Breast epithelium (tissue), 4 donors: ENCODE measurements around the gene KCMF1. TPM values are rescaled to one million over a fixed set of nuclear protein-coding genes. Genes with fewer than 3 reads are reported as not detected.
A peak's percentile ranks its signal among the peaks of the same experiment; 100 is the strongest.

Source experiments
- DNase-seq, 2 donors: peaks; one replicate each; pipeline ENCODE4 v3.0.0-alpha.2; 2019; ENCODE audit warnings: low spot score in 2 of 2
- H3K27ac ChIP-seq, 2 donors: fragments of 200-600 bp; sonication (generic) in 1 of 2; one replicate each; pipeline ENCODE4 v1.5.1; 2016 to 2019; ENCODE audit warnings: mild to moderate bottlenecking in 1 of 2
- H3K27me3 ChIP-seq, 2 donors: fragments of 200-600 bp; sonication (generic) in 1 of 2; one replicate each; pipeline versions ENCODE4 v1.5.1 to v1.6.0; 2017 to 2019; ENCODE audit warnings: control low read depth in 1 of 2, mild to moderate bottlenecking in 1 of 2
- H3K36me3 ChIP-seq: fragments of 200-600 bp; one replicate; pipeline ENCODE4 v1.5.1; 2019
- H3K4me1 ChIP-seq, 2 donors: fragments of 200-600 bp; sonication (generic); one replicate each; pipeline ENCODE4 v1.5.1; 2016 to 2019; ENCODE audit warnings: control low read depth in 1 of 2
- H3K4me3 ChIP-seq, 3 donors: fragments of 200-600 bp; sonication (generic); 1 replicate in 2 of 3; 2 replicates in 1 of 3; pipeline ENCODE4 v1.5.1; 2016 to 2019; ENCODE audit warnings: mild to moderate bottlenecking in 3 of 3, moderate library complexity in 2 of 3
- H3K9me3 ChIP-seq, 2 donors: fragments of 200-600 bp; sonication (generic) in 1 of 2; one replicate each; pipeline ENCODE4 v1.5.1; 2016 to 2019; ENCODE audit warnings: control low read depth in 1 of 2
- CTCF ChIP-seq, 3 donors: fragments of 450-650 bp; IDR thresholded peaks; one replicate each; pipeline ENCODE4 v1.5.1; 2016 to 2017; ENCODE audit warnings: antibody characterized with exemption in 3 of 3, mild to moderate bottlenecking in 3 of 3, moderate library complexity in 3 of 3
- POLR2A ChIP-seq: fragments of 450-650 bp; IDR thresholded peaks from one replicate; pipeline ENCODE4 v1.6.1; 2016; ENCODE audit warnings: antibody characterized with exemption, mild to moderate bottlenecking, moderate library complexity
- POLR2AphosphoS5 ChIP-seq, 3 donors: sonication (generic); formaldehyde crosslinking; IDR thresholded peaks; one replicate each; pipeline ENCODE4 v1.6.1; 2017; ENCODE audit warnings: antibody characterized with exemption in 3 of 3
- intact Hi-C: fragments of 100-400 bp; cut with DNase I; formaldehyde crosslinking; loops from one replicate; pipeline ENCODE4 v1.15.1; 2023; ENCODE audit warnings: low total_unique reads
- total RNA-seq, 3 donors: library from RNA; depleted of rRNA; stranded (reverse); fragments of >200 nt; gene quantifications; one replicate each; pipeline ENCODE4 v1.1.0, GENCODE V29; 2016

Gene KCMF1
- total RNA-seq, 3 donors from 2014 or later, result 35.7 to 68.6 (median 49.3) TPM

GRCh38 chr2:84970210-84970867 lies 622 bp upstream of the KCMF1 start:
- H3K27me3 ChIP-seq, result no peaks in the 10 kb centered on the region
- H3K4me3 ChIP-seq, result peak overlapping the region; percentile 74 to 98 (median 91)
- DNase-seq, result peak; percentile 52 to 53
- peaks cover 0 to 4% of the 10 kb centered on the region in 2 donors for H3K4me1 ChIP-seq
- intact Hi-C loops, result no loop called here
- H3K27ac ChIP-seq, result peak overlapping the region; percentile 97 to 100
- no peaks in the 10 kb centered on the region for H3K36me3 ChIP-seq
- no peaks in the 10 kb centered on the region for H3K9me3 ChIP-seq
- TF ChIP-seq POLR2AphosphoS5 (IDR thresholded peaks at IDR 0.05), result peak in 1 of 3 donors; percentile 19
- no peak for TF ChIP-seq CTCF (IDR thresholded peaks at IDR 0.05)

GRCh38 chr2:84971510-84972206 lies 697 bp downstream of the KCMF1 start:
- peak; percentile 32 to 61 for DNase-seq
- Histone ChIP-seq H3K27me3 (no peaks in the 10 kb centered on the region), H3K4me1 (peaks cover 0 to 4% of the 10 kb centered on the region in 2 donors), H3K27ac (peak overlapping the region; percentile 97 to 100), H3K36me3 (no peaks in the 10 kb centered on the region), H3K9me3 (no peaks in the 10 kb centered on the region), H3K4me3 (peak overlapping the region; percentile 74 to 98 (median 91))
- TF ChIP-seq POLR2A (no peak), POLR2AphosphoS5 (IDR thresholded peaks at IDR 0.05) (peak in 1 of 3 donors; percentile 49)
- intact Hi-C loops, result no loop called here

GRCh38 chr2:84972207-84972783 lies 1.3 kb downstream of the KCMF1 start:
- Histone ChIP-seq H3K4me3 (peak overlapping the region; percentile 74 to 98 (median 91)), H3K9me3 (no peaks in the 10 kb centered on the region), H3K36me3 (no peaks in the 10 kb centered on the region), H3K4me1 (peaks cover 0 to 4% of the 10 kb centered on the region in 2 donors), H3K27me3 (no peaks in the 10 kb centered on the region), H3K27ac (peak overlapping the region; percentile 97 to 100)
- no peak for DNase-seq
- TF ChIP-seq POLR2AphosphoS5 (IDR thresholded peaks at IDR 0.05) (no peak), POLR2A (no peak), CTCF (IDR thresholded peaks at IDR 0.05) (no peak)
- intact Hi-C loops, result no loop called here

GRCh38 chr2:84972932-84973331 lies 2.0 kb downstream of the KCMF1 start:
- Histone ChIP-seq H3K27me3 (no peaks in the 10 kb centered on the region), H3K27ac (peak overlapping the region; percentile 97 to 100), H3K9me3 (no peaks in the 10 kb centered on the region), H3K36me3 (no peaks in the 10 kb centered on the region), H3K4me1 (peaks cover 0 to 4% of the 10 kb centered on the region in 2 donors), H3K4me3 (peak overlapping the region in 2 of 3 donors; percentile 91 to 98)
- TF ChIP-seq CTCF (IDR thresholded peaks at IDR 0.05) (no peak), POLR2AphosphoS5 (IDR thresholded peaks at IDR 0.05) (no peak), POLR2A (no peak)
- DNase-seq, result no peak
- intact Hi-C loops, result no loop called here

- intact Hi-C loops, result no loop called here
- no peak overlapping the region for H3K4me3 ChIP-seq
- TF ChIP-seq CTCF (IDR thresholded peaks at IDR 0.05) (no peak), POLR2A (no peak), POLR2AphosphoS5 (IDR thresholded peaks at IDR 0.05) (no peak)
- H3K27ac ChIP-seq, result peak overlapping the region; percentile 8 to 64
- no peaks in the 10 kb centered on the region for H3K27me3 ChIP-seq
- no peaks in the 10 kb centered on the region for H3K9me3 ChIP-seq
- no peak for DNase-seq
- H3K4me1 ChIP-seq, result no peaks in the 10 kb centered on the region
- H3K36me3 ChIP-seq, result no peaks in the 10 kb centered on the region
Observed at GRCh38 chr2:84980263-84980983, 9.5 kb downstream of the KCMF1 start.
